Measurements from ENCODE around the gene STH.
"Not testable (repeated sequence)": the region's sequence is repeated elsewhere in the genome, so short reads cannot be mapped to it uniquely, and the experiment has no call there.

Gene STH

DNA sequence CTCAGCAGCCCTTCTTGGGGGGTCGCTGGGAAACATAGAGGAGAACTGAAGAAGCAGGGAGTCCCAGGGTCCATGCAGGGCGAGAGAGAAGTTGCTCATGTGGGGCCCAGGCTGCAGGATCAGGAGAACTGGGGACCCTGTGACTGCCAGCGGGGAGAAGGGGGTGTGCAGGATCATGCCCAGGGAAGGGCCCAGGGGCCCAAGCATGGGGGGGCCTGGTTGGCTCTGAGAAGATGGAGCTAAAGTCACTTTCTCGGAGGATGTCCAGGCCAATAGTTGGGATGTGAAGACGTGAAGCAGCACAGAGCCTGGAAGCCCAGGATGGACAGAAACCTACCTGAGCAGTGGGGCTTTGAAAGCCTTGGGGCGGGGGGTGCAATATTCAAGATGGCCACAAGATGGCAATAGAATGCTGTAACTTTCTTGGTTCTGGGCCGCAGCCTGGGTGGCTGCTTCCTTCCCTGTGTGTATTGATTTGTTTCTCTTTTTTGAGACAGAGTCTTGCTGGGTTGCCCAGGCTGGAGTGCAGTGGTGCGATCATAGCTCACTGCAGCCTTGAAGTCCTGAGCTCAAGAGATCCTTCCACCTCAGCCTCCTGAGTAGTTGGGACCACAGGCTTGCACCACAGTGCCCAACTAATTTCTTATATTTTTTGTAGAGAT lies 3.4 kb downstream of the STH start:
- DNase-seq (ENCODE audit: extremely low read depth in 1 of 2, low read depth in 1 of 2) = peak; percentile 38 to 53

GRCh38 chr17:46002973-46003316 lies 3.9 kb downstream of the STH start:
- DNase-seq (ENCODE audit: extremely low read depth in 1 of 2, low read depth in 1 of 2) = no peak

- no peak for DNase-seq (ENCODE audit: extremely low read depth in 1 of 2, low read depth in 1 of 2)
Observed at GRCh38 chr17:46003907-46004748, 5.1 kb downstream of the STH start.

GRCh38 chr17:46006082-46006481 lies 7.0 kb downstream of the STH start:
- not testable (repeated sequence) for DNase-seq (ENCODE audit: extremely low read depth in 1 of 2, low read depth in 1 of 2)

DNA sequence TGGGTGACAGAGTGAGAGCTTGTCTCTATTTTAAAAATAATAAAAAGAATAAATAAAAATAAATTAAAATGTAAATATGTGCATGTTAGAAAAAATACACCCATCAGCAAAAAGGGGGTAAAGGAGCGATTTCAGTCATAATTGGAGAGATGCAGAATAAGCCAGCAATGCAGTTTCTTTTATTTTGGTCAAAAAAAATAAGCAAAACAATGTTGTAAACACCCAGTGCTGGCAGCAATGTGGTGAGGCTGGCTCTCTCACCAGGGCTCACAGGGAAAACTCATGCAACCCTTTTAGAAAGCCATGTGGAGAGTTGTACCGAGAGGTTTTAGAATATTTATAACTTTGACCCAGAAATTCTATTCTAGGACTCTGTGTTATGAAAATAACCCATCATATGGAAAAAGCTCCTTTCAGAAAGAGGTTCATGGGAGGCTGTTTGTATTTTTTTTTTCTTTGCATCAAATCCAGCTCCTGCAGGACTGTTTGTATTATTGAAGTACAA lies 8.5 kb downstream of the STH start:
- no peak for DNase-seq (ENCODE audit: extremely low read depth in 1 of 2, low read depth in 1 of 2)

DNA sequence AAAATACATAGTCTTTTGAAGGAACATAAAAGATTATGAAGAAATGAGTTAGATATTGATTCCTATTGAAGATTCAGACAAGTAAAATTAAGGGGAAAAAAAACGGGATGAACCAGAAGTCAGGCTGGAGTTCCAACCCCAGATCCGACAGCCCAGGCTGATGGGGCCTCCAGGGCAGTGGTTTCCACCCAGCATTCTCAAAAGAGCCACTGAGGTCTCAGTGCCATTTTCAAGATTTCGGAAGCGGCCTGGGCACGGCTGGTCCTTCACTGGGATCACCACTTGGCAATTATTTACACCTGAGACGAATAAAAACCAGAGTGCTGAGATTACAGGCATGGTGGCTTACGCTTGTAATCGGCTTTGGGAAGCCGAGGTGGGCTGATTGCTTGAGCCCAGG lies 9.5 kb downstream of the STH start:
- DNase-seq (ENCODE audit: extremely low read depth in 1 of 2, low read depth in 1 of 2) = no peak

DNA sequence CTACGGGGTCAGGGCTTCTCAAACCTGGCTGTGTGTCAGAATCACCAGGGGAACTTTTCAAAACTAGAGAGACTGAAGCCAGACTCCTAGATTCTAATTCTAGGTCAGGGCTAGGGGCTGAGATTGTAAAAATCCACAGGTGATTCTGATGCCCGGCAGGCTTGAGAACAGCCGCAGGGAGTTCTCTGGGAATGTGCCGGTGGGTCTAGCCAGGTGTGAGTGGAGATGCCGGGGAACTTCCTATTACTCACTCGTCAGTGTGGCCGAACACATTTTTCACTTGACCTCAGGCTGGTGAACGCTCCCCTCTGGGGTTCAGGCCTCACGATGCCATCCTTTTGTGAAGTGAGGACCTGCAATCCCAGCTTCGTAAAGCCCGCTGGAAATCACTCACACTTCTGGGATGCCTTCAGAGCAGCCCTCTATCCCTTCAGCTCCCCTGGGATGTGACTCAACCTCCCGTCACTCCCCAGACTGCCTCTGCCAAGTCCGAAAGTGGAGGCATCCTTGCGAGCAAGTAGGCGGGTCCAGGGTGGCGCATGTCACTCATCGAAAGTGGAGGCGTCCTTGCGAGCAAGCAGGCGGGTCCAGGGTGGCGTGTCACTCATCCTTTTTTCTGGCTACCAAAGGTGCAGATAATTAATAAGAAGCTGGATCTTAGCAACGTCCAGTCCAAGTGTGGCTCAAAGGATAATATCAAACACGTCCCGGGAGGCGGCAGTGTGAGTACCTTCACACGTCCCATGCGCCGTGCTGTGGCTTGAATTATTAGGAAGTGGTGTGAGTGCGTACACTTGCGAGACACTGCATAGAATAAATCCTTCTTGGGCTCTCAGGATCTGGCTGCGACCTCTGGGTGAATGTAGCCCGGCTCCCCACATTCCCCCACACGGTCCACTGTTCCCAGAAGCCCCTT lies 10.9 kb downstream of the STH start:
- DNase-seq (ENCODE audit: extremely low read depth in 1 of 2, low read depth in 1 of 2) = no peak

DNA sequence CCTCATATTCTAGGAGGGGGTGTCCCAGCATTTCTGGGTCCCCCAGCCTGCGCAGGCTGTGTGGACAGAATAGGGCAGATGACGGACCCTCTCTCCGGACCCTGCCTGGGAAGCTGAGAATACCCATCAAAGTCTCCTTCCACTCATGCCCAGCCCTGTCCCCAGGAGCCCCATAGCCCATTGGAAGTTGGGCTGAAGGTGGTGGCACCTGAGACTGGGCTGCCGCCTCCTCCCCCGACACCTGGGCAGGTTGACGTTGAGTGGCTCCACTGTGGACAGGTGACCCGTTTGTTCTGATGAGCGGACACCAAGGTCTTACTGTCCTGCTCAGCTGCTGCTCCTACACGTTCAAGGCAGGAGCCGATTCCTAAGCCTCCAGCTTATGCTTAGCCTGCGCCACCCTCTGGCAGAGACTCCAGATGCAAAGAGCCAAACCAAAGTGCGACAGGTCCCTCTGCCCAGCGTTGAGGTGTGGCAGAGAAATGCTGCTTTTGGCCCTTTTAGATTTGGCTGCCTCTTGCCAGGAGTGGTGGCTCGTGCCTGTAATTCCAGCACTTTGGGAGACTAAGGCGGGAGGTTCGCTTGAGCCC lies 11.6 kb downstream of the STH start:
- no peak for DNase-seq (ENCODE audit: extremely low read depth in 1 of 2, low read depth in 1 of 2)

DNA sequence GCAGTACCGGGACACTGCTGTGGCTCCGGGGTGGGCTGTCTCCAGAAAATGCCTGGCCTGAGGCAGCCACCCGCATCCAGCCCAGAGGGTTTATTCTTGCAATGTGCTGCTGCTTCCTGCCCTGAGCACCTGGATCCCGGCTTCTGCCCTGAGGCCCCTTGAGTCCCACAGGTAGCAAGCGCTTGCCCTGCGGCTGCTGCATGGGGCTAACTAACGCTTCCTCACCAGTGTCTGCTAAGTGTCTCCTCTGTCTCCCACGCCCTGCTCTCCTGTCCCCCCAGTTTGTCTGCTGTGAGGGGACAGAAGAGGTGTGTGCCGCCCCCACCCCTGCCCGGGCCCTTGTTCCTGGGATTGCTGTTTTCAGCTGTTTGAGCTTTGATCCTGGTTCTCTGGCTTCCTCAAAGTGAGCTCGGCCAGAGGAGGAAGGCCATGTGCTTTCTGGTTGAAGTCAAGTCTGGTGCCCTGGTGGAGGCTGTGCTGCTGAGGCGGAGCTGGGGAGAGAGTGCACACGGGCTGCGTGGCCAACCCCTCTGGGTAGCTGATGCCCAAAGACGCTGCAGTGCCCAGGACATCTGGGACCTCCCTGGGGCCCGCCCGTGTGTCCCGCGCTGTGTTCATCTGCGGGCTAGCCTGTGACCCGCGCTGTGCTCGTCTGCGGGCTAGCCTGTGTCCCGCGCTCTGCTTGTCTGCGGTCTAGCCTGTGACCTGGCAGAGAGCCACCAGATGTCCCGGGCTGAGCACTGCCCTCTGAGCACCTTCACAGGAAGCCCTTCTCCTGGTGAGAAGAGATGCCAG lies 12.9 kb downstream of the STH start:
- no peak for DNase-seq (ENCODE audit: extremely low read depth in 1 of 2, low read depth in 1 of 2)

GRCh38 chr17:46012506-46013079 lies 13.5 kb downstream of the STH start:
- no peak for DNase-seq (ENCODE audit: extremely low read depth in 1 of 2, low read depth in 1 of 2)

GRCh38 chr17:46013127-46013501 lies 14.1 kb downstream of the STH start:
- no peak for DNase-seq (ENCODE audit: extremely low read depth in 1 of 2, low read depth in 1 of 2)

DNA sequence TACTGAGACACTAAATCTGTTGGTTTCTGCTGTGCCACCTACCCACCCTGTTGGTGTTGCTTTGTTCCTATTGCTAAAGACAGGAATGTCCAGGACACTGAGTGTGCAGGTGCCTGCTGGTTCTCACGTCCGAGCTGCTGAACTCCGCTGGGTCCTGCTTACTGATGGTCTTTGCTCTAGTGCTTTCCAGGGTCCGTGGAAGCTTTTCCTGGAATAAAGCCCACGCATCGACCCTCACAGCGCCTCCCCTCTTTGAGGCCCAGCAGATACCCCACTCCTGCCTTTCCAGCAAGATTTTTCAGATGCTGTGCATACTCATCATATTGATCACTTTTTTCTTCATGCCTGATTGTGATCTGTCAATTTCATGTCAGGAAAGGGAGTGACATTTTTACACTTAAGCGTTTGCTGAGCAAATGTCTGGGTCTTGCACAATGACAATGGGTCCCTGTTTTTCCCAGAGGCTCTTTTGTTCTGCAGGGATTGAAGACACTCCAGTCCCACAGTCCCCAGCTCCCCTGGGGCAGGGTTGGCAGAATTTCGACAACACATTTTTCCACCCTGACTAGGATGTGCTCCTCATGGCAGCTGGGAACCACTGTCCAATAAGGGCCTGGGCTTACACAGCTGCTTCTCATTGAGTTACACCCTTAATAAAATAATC lies 14.6 kb downstream of the STH start:
- DNase-seq (ENCODE audit: extremely low read depth in 1 of 2, low read depth in 1 of 2) = no peak

GRCh38 chr17:46019408-46019925 lies 20.4 kb downstream of the STH start:
- not testable (repeated sequence) for DNase-seq (ENCODE audit: extremely low read depth in 1 of 2, low read depth in 1 of 2)

- DNase-seq (ENCODE audit: extremely low read depth in 1 of 2, low read depth in 1 of 2) = peak in 1 of 2 donors; percentile 32
Observed at GRCh38 chr17:46020023-46020761, 21.1 kb downstream of the STH start.

DNA sequence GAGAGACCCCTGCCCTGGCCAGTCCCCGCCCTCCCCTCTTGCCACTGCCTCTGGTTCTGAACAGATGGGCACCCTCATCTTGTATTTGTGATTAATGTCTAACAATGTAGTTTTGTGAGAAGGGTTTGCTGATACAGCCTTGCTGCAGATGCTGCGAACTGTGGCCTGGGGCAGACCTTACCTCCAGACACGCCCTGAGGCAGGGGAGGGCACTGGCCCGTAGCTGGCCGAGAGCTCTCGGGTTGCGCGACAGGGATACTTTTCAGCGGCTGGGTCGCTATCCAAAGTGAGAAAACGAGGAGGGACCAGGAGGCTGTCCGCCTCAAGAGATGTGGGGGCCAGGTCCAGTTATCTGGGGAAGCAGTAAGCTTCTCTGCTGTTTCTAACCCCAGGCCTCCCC lies 21.9 kb downstream of the STH start:
- DNase-seq (ENCODE audit: extremely low read depth in 1 of 2, low read depth in 1 of 2) = no peak

DNA sequence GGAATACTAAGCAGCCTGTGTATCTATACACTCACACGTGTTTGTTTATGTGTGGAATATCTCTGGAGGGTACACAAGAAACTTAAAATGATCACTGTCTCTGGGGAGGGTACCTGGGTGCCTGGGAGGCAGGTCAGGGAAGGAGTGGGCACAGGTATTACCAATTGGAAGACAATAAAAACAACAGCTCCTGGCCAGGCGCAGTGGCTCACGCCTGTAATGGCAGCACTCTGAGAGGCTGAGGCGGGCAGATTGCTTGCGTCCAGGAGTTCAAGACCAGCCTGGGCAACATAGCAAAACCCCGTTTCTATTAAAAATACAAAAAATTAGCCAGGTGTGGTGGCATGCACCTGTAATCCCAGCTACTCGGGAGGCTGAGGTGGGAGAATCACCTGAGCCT lies 24.3 kb downstream of the STH start:
- DNase-seq (ENCODE audit: extremely low read depth in 1 of 2, low read depth in 1 of 2) = not testable (repeated sequence)

DNA sequence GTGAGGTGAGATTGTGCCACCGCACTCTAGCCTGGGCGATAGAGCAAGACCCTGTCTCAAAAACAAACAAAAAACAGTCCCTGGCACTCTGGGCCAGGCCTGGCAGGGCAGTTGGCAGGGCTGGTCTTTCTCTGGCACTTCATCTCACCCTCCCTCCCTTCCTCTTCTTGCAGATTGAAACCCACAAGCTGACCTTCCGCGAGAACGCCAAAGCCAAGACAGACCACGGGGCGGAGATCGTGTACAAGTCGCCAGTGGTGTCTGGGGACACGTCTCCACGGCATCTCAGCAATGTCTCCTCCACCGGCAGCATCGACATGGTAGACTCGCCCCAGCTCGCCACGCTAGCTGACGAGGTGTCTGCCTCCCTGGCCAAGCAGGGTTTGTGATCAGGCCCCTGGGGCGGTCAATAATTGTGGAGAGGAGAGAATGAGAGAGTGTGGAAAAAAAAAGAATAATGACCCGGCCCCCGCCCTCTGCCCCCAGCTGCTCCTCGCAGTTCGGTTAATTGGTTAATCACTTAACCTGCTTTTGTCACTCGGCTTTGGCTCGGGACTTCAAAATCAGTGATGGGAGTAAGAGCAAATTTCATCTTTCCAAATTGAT lies 24.8 kb downstream of the STH start:
- DNase-seq (ENCODE audit: extremely low read depth in 1 of 2, low read depth in 1 of 2) = no peak

- no peak for DNase-seq (ENCODE audit: extremely low read depth in 1 of 2, low read depth in 1 of 2)
Observed at GRCh38 chr17:46024590-46024989, 25.5 kb downstream of the STH start.

All from activated CD8-positive, alpha-beta memory T cell treated with anti-CD3 and anti-CD28 coated beads for 1 hour (primary cell).